K562 treated with DMSO at 1 percent for 4 hours (cell line): ENCODE data around the gene FHIP1A. TPM values are rescaled to one million over a fixed set of nuclear protein-coding genes. Genes with fewer than 3 reads are reported as not detected.

Source experiments
- total RNA-seq: library from RNA; unstranded; fragments of 300-600 nt; gene quantifications from 2 replicates; pipeline ENCODE4 v1.2.3, GENCODE V29; 2022; ENCODE audit not compliant: insufficient read depth

FHIP1A gene
- not detected in 2 replicates for total RNA-seq

GRCh38 chr4:151408630-151409469, at the start of gene FHIP1A:
Gene FHIP1A, plus strand, starts transcription at chr4:151409176. Its CDS starts 157,084 bp downstream, at chr4:151566260.

Other genes starting within 250 kb of the FHIP1A start
- gene PRSS48, start 132.0 kb upstream of the FHIP1A start, total RNA-seq, result not detected in 2 replicates
- not detected in 2 replicates for gene SH3D19, start 83.6 kb upstream of the FHIP1A start, total RNA-seq